ENCODE data around the gene EZH2.

GRCh38 chr7:148838905-148839304 is 45.2 kb downstream of the EZH2 start:
- TF ChIP-seq CTCF (IDR thresholded peaks at IDR 0.05) (no peak), POLR2A (IDR thresholded peaks at IDR 0.05) (no peak)
